CD4-positive, alpha-beta T cell treated with Interleukin-1 beta for 1 hour (primary cell): Measurements from ENCODE around the gene VAMP7.
"Not testable (repeated sequence)": the region's sequence is repeated elsewhere in the genome, so short reads cannot be mapped to it uniquely, and the experiment has no call there.

ENCODE experiments used
- DNase-seq, 2 donors: peaks; one replicate each; pipeline ENCODE4 v3.0.0-alpha.2; 2020 to 2022

Gene VAMP7

DNA sequence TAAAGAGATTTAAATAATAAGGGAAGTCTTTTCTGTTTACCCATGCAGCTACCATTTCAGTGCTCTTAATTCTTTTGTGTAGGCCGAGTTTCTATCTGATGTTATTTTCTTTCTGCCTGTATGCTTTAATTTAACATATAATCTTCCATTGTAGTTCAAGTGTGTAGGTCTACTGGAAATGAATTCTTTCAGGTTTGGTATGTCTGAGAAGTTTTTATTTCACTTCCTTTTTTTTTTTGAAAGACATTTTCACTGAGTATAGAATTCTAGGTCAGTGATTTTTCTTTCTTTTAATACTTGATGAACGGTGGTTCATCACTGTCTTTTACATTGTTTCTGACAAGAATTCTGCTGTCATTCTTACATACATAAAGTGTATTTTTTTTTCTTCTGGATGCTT, 42.1 kb downstream of the VAMP7 start:
- no peak for DNase-seq

DNA sequence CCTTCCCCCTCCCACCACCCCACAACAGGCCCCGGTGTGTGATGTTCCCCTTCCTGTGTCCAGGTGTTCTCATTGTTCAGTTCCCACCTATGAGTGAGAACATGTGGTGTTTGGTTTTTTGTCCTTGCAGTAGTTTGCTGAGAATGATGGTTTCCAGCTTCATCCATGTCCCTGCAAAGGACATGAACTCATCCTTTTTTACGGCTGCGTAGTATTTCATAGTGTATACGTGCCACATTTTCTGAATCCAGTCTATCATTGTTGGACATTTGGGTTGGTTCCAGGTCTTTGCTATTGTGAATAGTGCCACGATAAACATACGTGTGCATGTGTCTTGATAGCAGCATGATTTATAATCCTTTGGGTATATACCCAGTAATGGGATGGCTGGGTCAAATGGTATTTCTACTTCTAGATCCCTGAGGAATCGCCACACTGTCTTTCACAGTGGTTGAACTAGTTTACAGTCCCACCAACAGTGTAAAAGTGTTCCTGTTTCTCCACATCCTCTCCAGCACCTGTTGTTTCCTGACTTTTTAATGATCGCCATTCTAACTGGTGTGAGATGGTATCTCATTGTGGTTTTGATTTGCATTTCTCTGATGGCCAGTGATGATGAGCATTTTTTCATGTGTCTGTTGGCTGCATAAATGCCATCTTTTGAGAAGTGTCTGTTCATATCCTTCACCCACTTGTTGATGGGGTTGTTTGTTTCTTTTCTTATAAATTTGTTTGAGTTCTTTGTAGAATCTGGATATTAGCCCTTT, 49.9 kb downstream of the VAMP7 start:
- not testable (repeated sequence) for DNase-seq

GRCh38 chrX:155938132-155938531, 57.0 kb downstream of the VAMP7 start:
- no peak for DNase-seq

DNA sequence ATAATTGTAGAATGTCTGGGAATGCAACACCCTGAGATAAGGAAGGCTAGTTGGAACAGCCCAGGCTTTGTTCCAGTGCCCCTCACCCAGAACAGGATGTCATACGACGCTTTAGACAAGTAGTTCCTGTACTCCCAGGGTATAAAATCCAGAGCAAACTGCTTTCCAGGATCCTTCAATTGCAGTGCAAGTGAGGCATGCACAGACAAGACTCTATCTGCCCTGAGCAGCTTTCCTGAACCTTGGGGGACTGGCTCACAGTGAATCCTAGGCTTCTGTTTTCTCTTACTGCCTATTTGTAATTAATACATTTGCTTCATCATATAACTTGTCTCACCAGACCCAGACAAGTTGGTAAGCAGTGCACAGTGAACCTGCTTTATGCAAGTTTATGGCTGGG, 68.0 kb downstream of the VAMP7 start:
- DNase-seq = no peak

DNA sequence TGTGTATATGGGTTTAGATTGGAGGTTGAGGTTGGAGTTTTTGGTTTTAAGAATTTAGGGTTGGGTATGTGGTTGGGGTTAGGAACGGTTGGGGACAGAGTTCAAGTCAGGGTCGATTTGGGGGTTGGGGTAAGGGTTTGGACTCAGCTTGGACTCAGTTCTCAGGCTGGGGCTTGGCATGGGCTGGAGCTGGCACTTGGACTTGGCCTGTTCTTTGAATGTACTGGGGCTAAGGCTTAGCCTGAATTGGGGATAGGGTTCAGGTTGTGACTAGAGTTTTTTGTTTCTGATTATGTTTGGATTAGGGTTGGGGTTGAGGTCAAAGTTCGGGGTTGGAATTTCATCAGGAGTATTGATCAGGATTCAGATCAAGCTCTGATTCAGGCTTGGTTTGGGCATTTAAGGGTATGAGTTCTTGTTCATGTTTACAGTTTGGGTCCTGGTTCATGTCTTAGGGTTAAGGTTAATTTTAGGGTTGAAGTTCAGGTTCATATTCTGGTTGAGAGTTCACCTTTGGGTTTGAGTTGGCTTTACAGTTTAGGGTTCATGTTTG, 70.2 kb downstream of the VAMP7 start:
- no peak for DNase-seq

- DNase-seq = no peak
Observed at GRCh38 chrX:155953055-155953454, 71.9 kb downstream of the VAMP7 start.

DNA sequence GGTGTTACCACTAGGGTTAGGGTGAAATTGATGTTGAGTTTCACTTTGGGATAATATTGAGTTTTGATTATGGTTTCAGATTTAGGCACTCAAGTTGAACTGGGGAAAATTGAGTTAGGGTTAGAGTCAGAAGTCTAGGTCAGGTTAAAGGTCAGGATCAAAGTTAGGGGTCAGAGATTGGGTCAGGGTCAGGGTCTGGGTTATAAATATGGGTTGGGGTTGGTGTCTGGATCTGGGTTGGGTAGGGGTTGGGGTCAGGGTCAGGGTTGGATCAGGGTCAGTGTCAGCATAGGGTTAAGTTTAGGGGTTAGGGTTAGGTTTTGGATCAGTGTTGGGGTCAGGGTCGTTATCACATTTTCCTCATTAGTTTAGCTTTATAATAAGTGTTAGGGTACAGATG, 73.6 kb downstream of the VAMP7 start:
- no peak for DNase-seq

DNA sequence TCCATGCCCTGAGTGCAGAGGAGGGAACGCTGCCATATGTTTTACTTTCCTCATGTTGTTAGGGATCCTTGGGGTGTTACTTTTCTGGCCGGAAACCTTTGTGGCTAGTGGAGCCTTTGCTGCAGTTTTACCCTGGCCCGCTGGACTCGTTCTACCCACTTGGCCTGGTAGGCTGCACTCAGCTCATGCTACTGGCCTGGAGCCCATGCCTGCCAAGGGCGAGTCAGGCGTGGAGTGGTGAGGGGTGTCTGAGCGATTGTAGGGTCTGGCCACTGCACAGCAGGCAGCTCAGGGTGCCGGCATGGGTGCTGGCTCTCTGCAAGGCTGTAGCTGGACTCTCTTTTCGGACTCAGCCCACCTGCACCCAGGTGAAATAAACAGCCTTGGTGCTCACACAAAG, 75.0 kb downstream of the VAMP7 start:
- DNase-seq = no peak

GRCh38 chrX:155956649-155957048, 75.5 kb downstream of the VAMP7 start:
- DNase-seq = no peak

GRCh38 chrX:155957843-155958242, 76.7 kb downstream of the VAMP7 start:
- DNase-seq = no peak

GRCh38 chrX:155959018-155959587, 78.0 kb downstream of the VAMP7 start:
- no peak for DNase-seq

DNA sequence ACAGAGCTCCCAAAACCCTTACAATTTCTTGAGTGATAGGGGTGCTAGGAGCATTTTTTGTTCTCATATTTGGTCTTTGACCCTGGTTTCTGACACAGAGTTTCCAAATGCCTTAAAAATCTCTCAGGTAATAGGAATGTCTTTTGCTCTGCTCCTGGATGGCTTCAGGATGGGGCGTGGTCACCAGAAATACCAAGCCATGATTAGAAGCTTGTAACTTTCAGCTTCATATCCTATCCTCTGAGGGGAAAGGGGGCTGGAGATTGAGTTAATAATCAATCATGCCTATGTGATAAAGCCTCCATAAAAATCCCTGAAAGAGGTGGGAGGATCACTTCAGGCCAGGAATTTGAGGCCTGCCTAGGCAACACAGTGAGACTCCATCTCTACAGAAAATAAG, 81.8 kb downstream of the VAMP7 start:
- no peak for DNase-seq

DNA sequence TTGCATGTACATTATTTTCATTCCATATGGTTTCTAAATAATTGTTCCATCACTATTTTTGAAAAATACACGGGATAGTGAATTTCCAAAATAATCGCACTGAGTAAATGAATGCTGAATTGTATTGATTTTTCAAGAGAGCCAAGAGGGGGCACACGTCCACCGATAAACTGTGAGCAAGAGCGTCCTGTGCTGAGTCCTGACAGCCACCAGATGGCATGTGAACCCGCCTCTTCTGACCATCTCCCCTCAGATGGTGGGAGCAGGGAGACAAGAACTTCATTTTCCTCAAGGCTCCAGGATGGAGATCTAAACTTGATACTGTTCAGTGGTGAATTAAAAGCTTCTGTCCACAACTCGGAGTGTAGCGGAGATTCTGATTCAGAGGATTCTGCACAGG, 85.7 kb downstream of the VAMP7 start:
- DNase-seq = peak; percentile 11 to 33

GRCh38 chrX:155967653-155968325, 86.6 kb downstream of the VAMP7 start:
- DNase-seq = no peak

- DNase-seq = no peak
Observed at GRCh38 chrX:155968326-155968661, 87.1 kb downstream of the VAMP7 start.

DNA sequence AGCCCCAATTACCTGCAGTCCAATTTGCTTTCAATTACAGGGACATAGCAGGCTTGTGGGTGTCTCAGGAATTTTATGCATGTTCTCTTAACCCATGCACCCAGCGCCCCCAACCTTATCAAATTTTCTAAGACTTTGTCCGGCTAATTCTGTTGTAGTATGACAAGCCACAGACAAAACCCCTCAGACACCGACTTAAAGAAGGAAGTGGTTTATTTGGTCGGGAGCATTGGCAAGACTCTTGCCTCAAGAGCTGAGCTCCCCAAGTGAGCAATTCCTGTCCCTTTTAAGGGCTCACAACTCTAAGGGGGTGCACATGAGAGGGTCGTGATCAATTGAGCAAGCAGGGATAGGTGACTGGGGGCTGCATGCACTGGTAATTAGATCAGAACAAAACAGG, 87.6 kb downstream of the VAMP7 start:
- DNase-seq = no peak

- DNase-seq = not testable (repeated sequence)
Observed at GRCh38 chrX:155971658-155972057, 90.5 kb downstream of the VAMP7 start.

DNA sequence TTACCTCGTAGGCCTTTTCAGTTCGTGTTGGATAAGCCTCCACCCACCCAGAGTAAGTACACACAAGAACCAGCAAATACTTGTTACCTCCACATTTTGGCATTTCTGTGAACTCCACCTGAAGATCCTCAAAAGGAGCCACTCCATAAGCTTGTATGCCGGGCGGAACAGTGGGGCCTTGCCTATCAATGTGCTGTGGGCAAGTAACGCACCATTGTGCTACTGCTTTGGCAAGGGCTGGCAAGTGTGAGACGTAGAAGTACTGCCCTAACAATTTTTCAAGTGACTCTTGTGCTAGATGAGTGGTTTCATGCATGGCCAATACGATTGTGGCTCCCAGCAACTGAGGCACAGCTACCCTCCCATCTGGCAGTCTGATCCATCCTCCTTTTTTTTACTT, 91.1 kb downstream of the VAMP7 start:
- not testable (repeated sequence) for DNase-seq

DNA sequence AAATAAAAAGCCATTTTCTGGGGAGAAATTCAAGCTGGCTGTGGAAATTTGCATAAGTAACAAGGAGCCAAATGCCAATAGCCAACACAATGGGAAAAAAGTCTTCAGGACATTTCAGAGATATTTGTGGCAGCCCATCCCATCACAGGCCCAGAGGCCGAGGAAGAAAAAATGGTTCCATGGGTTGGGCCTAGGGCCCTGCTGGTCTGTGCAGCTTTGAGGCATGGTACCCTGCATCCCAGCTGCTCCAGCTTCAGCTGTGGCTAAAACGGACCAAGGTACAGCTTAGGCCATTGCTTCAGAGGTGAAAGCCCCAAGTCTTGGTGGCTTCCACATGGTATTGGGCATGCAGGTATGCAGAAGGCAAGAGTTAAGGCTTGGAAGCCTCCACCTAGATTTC, 102.2 kb downstream of the VAMP7 start:
- DNase-seq = no peak

- no peak for DNase-seq
Observed at GRCh38 chrX:155985208-155985607, 104.1 kb downstream of the VAMP7 start.

DNA sequence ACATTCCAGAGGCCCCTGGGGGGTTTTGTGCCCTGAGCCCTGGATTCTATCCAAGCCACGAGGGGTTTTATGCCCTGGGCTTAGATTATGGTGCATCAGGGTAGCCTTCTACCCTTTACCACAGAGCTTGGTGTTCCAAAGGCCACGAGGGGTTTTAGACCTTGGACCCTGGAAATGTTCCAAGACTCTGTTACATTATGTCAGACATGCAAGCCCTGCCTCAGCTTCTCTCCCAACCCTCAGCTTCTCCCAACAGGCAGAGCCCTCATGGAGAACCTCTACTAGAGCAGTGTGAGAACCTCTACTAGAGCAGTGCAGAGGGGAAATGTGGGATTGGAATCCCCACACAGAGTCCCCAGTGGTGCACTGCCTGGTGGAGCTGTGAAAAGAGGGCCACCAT, 105.8 kb downstream of the VAMP7 start:
- DNase-seq = not testable (repeated sequence)

- no peak for DNase-seq
Observed at GRCh38 chrX:155988859-155989258, 107.7 kb downstream of the VAMP7 start.
